ENCODE data around the gene LARP6.
"Not testable (repeated sequence)": the region's sequence is repeated elsewhere in the genome, so short reads cannot be mapped to it uniquely, and the experiment has no call there.

Gene LARP6

DNA sequence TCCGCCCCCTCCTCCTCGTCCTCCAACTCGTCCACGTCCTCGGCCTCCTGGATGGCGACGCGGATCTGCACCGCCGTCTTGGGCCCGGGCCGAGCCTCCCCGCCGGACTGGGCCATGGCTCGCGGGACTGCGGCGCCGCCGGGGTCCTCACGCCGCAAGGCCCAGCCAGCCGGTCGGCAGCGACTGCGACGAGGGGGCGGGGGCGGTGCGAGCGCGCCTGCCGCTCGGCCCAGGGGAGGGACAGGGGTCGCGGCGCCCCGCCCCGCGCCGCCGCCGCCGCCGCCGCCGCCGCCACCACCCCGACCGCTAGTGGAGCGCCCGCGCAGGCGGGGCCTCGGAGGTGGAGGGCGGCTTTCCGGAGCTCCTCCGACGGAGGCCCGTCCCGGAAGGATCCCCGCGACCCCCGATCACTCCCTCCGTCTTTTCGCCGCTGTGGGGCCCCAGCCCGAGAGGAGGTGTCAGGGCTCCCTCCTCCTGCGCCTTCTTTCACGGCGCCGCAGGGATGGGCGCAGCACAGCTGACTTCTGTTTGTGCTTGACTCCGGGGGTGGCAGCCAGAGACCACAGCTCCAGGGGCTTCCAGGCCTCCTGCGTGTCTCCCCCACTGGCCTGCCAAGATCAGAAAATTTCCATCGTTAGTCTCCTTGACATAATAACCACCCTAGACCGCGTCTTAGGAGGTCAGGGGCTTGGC lies at the start of gene LARP6:
Gene LARP6, minus strand, starts transcription at position 185 of the 693 bp plus-strand sequence. Its CDS starts 69 bp downstream, at position 116.
- DNase-seq, result peak; percentile 55

GRCh38 chr15:70902107-70902506 lies 48.1 kb upstream of the LARP6 start:
- no peak for DNase-seq

DNA sequence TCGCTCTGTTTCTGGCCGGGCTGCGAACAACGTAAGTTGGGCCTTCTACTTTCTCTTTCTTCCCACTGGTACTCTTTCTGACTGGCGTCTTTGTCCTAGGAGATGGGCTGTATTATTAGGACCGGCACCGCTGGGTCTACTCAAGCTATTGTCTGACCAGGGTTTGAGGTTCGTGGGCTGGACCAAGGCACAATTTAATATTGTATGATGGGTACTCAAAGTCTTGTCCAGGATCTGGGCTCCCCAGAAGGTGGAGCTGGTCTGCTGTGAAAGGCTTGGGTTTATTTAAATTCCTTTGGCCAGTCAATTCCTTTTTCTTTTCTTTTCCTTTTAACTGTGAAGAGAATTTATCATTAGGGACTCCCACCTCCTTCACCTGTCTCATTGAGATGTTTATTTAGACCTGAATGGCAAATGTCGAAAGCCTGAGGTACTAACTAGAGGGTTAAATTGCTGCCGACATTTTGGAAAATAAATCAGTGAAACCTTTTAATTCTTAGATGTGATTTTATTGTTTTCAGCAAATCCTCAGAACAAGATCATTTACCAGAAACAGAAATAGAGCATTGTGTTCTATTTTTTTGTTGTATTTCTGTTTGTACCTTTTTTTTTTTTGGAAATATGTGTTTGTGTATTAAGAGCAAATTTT lies 39.1 kb upstream of the LARP6 start:
- peak; percentile 43 for DNase-seq

DNA sequence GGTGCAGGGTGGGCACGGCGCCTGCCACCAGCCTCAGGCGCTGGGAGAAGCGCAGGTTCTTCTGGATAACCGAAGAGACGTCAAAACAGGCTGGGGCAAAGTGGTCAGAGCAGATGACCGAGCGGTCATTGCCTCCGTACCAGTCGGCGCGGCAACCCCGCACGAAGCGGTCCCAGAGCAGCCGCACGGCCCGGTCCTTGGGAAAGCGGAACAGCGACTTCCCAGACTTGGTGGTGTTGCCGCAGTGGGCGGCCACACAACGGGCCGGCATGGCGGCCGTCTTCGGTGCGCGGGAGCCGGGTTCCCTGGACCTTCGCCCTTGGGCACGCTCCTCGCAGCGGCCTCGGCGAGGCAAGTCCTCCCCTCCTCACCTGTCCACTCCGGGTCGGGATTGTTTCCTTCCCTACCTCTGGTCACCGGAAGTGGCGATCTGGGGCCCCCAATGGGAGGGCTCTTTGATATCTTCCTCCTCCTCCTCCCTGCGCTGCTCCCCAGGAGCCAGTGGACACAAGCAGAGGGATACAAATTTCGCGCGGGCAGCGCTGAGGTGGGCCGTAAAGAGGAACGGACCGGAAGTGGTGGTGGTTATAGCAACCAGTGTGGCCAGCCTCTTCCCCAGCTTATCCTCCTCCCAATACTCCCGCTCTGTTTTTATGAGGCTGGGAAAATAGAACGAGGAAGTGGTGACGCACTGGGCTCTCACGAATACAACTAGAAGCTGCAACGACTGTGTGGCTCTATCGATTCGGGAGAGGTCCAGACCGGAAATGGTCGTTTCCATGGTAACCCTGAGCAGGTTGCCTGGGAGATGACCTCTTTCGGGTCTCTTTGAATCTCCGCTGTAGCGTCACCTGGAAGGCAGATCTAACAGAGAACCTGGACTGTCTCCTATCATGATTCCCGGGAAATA lies 38.3 kb upstream of the LARP6 start, which contains the start of the genes LRRC49 and THAP10:
Gene LRRC49, plus strand, starts transcription at position 825 of the 910 bp plus-strand sequence. Its CDS starts 69 bp downstream, at position 894.
Gene THAP10, minus strand, starts transcription at position 432 of the 910 bp plus-strand sequence. Its CDS starts 161 bp downstream, at position 271.
- peak; percentile 93 for DNase-seq

- no peak for DNase-seq
These were observed 28.4 kb upstream of the LARP6 start for GRCh38 chr15:70882361-70882760.

GRCh38 chr15:70880781-70881180 lies 26.8 kb upstream of the LARP6 start:
- no peak for DNase-seq

DNA sequence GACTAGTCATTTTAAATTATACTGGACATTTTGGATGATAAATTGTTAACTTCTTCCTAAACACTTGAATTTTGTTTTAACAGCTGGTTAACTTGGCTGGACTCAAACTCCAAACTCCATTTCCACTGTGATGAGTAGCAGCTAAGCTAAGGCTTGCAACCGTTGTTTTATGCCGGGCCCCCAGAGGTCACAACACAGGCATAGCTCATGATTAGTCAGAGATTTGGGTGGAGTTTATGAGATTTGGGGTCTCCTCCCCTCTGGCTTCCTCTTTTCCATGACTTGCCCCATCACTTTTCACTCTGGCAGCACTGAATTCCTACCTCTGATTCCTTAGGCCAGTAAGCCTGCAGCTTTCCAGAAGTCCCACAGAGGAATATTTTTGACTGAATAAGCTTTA lies 25.4 kb upstream of the LARP6 start:
- DNase-seq, result no peak

DNA sequence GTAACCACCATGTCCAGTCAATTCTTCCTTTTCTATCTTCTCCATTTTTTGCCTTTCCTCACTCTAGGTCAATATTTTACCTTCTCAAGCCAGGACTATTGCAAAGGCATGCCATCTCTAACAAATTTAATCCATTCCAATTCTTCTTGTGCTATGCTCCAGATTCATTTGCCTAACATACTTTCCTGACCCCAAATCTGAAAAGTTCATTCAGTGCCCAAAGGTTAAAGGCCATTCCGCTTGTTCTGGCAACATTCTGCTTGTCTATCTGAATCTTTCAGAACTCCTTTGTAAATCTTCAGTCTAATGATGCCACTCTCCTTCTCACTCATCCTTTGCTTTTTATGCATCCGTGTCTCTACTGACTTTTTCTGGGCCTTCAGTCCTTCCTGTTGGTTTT lies 22.7 kb upstream of the LARP6 start:
- DNase-seq, result no peak

GRCh38 chr15:70876011-70876410 lies 22.1 kb upstream of the LARP6 start:
- no peak for DNase-seq

DNA sequence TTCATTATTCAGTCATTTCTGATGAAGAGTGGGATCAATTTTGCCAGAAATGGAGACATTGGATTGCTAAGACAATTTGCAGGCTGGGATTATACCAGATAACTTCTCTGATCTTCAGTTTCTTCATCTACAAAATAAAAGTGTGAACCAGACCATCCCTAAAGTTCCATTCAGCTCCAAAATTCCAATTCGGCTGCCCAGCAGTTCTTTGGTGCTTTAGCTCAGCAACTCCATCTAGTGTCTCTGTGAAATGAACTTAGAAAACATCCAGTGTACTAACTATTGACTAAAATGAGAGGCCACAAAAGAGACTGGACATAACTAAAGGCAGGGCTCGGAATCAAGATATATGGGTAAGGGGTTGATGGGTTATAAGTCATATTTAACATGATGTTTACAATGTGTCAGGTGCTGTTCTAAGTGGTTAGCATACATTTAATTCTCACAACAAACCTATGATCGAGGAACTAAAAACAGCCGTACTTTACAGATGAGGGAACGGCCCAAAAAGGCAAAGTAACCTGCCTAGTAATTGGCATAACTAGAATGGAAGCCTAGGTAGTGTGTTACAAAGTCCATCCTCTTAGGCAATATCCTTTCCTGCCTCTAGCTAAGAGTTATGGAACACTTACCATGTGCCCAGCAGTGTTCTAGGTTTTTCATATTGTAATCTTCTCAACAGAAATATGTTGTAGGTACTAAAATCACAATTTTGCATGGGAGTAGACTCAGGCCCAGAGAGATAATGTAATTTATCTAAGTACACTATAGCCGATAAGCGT lies 21.2 kb upstream of the LARP6 start:
- DNase-seq, result no peak

GRCh38 chr15:70873232-70874054 lies 19.5 kb upstream of the LARP6 start:
- DNase-seq, result no peak

- DNase-seq, result not testable (repeated sequence)
These were observed 17.5 kb upstream of the LARP6 start for GRCh38 chr15:70871490-70871889.

DNA sequence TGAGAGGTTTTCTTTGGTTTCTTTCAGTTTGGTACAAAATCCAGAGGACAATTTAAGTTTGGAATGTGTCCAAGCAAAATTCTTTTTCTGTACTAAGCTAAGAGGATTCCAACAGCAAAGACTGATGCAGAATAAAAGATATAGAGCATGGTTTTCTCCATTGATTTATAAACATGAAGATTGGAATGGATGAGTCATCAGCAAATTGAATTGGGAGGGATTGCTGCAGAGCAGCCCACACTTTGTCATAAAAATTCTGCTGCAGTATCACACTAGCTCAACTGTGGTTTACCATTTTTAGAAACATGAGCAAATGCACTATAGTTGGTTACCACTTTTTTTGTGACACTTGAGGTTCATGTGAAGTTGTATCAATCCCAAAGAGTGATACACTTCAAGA lies 16.1 kb upstream of the LARP6 start:
- DNase-seq, result no peak

GRCh38 chr15:70869346-70869745 lies 15.4 kb upstream of the LARP6 start:
- no peak for DNase-seq

- DNase-seq, result no peak
These were observed 14.0 kb upstream of the LARP6 start for GRCh38 chr15:70867911-70868467.

DNA sequence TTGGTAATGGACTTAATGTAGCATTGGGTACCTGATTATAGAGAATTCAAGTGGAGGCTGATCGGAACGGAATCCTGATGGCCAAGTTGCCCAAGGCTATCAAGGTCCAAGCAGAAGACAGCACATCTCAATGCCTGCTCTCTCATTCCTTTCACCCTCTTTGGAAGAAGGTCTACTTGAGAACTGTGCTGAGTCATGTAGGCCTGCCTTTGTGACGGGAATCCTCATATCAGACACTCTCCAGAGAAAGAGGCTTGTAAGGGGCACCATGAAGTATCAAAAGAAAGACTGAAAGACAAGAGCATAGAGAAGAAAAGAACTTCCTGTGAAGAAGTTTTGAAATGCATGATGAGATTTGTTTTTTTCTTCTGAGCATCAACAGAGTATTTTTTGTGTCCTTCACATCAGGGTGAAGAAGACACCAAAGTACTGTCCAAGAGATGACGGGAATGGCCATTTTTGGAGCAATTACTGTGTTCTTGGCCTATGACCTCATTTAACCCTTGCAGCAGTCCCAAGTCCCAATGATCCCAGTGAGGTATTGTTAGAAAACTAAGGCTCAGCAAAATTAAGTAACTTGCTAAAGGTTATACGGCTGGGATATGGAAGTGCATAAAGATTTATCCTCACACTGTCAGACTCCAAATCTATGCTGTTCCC lies 13.2 kb upstream of the LARP6 start:
- DNase-seq, result no peak

DNA sequence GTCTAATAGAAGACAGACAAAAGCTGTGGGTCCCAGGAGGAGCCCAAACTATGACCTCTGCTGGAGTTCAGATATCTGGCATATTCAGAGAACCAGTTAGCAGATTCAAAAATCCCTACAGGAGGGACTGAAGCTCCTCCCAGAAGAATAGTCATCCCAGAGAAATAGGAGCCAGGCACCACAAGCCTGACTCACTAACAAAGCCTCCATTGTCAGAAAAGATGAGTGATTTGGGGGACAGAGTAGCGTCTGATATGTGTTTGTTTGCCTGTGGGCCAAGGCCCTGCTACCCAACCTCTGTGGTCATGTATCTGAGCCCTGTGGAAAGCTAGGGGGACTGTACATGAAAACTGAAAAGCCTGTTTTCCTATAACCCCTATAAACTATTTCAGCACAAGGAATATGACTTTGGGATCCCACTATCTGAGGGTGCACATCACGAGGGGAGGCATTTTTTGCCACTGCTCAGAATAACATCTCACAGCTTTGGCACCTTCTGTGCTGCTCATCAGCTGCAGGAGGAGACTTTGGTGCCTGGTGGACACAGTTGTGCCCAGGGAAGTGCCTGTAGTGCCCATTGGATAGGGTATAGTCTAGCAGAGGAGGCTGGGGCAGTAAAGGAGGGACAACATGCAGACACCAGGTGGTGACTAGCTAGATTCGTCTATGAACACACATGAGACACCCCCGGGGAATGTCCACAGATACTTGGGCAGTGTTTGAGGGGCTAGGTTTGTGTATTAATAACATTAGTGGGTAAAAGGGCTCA lies 9.7 kb upstream of the LARP6 start:
- DNase-seq, result no peak

DNA sequence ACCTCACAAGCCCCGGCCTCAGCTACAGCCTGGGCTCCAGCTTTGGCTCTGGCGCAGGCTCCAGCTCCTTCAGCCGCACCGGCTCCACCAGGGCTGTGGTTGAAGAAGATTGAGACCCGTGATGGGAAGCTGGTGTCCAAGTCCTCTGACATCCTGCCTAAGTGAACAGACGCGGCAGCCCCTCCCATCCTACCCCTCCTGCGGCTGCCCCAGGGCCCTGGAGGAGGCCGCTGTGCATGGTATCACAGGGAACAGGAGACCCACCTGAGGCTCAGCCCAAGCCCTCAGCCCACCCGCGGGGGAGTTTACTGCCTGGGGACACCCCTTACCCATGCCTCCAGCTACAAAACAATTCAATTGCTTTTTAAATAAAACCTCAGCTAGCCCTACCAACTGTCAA lies 6.0 kb upstream of the LARP6 start:
- DNase-seq, result no peak

DNA sequence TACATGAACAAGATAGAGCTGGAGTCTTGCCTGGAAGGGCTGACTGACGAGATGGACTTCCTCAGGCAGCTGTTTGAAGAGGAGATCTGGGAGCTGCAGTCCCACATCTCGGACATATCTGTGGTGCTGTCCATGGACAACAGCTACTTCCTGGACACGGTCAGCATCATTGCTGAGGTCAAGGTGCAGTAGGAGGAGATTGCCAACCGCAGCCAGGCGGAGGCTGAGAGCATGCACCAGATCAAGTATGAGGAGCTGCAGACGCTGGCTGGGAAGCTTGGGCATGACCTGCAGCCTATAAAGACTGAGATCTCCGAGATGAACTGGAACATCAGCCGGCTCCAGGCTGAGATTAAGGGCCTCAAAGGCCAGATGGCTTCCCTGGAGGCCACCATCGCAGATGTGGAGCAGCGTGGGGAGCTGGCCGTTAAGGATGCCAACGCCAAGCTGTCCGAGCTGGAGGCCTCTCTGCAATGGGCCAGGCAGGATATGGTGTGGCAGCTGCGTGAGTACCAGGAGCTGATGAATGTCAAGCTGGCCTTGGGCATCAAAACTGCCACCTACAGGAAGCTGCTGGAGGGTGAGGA lies 5.5 kb upstream of the LARP6 start:
- DNase-seq, result no peak
